Endothelial cell of umbilical vein (primary cell): ENCODE data around the gene SATB2.

ENCODE experiments used
- FOS ChIP-seq: IDR thresholded peaks from 2 replicates; pipeline ENCODE4 v1.6.1; 2011; ENCODE audit warnings: mild to moderate bottlenecking, low read length, moderate library complexity, borderline replicate concordance; ENCODE audit not compliant: insufficient read depth
- JUN ChIP-seq: IDR thresholded peaks from 2 replicates; pipeline ENCODE4 v1.6.1; 2011; ENCODE audit warnings: borderline replicate concordance, low read depth; ENCODE audit not compliant: insufficient read length, insufficient read depth
- POLR2A ChIP-seq: IDR thresholded peaks from 2 replicates; pipeline ENCODE4 v1.6.1; 2012; ENCODE audit warnings: low read depth, mild to moderate bottlenecking, control low read depth, low read length
- POLR2AphosphoS5 ChIP-seq: IDR thresholded peaks from 2 replicates; pipeline ENCODE4 v1.6.1; 2012; ENCODE audit warnings: low read depth, mild to moderate bottlenecking, control low read depth, low read length, moderate library complexity; ENCODE audit not compliant: insufficient read depth
- TF ChIP-seq, protein P1 (sequence below), 2 donors: IDR thresholded peaks; 1 replicate in 1 of 2; 2 replicates in 1 of 2; pipeline ENCODE4 v1.5.1; 2011; ENCODE audit warnings: low read length in 2 of 2, mild to moderate bottlenecking in 2 of 2, moderate library complexity in 2 of 2, control low read depth in 1 of 2, inconsistent platforms in 1 of 2, low read depth in 1 of 2; ENCODE audit not compliant: insufficient read depth in 1 of 2; ENCODE audit errors: extremely low read depth in 1 of 2
- TF ChIP-seq, protein P2 (sequence below): IDR thresholded peaks from 2 replicates; pipeline ENCODE4 v1.6.1; 2011; ENCODE audit not compliant: insufficient read depth, insufficient read length

DNA sequence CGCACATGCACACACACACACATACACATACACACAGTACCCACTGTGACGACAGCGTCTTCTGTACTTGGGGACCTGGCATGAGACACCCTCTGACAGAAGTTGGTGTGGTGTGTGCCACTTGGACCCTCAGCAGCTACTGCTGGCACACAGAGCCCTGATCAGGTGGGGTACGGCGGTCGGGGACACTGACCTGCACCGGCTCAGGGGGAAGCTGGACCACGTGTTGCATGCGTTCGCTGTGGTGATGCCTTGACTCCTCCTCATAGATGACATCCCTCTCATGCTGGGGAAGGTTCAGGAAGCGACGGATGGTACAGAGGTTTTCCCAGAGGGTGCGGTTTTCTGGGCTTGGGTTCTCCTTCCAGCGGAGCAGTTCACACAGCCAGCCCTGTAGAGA lies 149.2 kb downstream of the SATB2 start:
- TF ChIP-seq, protein P1, sequence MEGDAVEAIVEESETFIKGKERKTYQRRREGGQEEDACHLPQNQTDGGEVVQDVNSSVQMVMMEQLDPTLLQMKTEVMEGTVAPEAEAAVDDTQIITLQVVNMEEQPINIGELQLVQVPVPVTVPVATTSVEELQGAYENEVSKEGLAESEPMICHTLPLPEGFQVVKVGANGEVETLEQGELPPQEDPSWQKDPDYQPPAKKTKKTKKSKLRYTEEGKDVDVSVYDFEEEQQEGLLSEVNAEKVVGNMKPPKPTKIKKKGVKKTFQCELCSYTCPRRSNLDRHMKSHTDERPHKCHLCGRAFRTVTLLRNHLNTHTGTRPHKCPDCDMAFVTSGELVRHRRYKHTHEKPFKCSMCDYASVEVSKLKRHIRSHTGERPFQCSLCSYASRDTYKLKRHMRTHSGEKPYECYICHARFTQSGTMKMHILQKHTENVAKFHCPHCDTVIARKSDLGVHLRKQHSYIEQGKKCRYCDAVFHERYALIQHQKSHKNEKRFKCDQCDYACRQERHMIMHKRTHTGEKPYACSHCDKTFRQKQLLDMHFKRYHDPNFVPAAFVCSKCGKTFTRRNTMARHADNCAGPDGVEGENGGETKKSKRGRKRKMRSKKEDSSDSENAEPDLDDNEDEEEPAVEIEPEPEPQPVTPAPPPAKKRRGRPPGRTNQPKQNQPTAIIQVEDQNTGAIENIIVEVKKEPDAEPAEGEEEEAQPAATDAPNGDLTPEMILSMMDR (IDR thresholded peaks at IDR 0.05; ENCODE audit: extremely low read depth in 1 of 2, insufficient read depth in 1 of 2, low read depth in 1 of 2, low read length in 2 of 2): no peak
- TF ChIP-seq JUN (no peak), POLR2A (no peak), POLR2AphosphoS5 (no peak), FOS (no peak)
- TF ChIP-seq, protein P2, sequence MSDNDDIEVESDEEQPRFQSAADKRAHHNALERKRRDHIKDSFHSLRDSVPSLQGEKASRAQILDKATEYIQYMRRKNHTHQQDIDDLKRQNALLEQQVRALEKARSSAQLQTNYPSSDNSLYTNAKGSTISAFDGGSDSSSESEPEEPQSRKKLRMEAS: no peak
